Stimulated activated CD8-positive, alpha-beta memory T cell treated with anti-CD3 and anti-CD28 coated beads, Interleukin-4, amount 100 ng/mL, for 1 hour (primary cell): ENCODE data around the gene PRKAG2.

Experiments
- DNase-seq, 2 donors: peaks; one replicate each; pipeline ENCODE4 v3.0.0-alpha.2; 2020; ENCODE audit warnings: low read depth in 2 of 2, low spot score in 1 of 2

PRKAG2 gene

DNA sequence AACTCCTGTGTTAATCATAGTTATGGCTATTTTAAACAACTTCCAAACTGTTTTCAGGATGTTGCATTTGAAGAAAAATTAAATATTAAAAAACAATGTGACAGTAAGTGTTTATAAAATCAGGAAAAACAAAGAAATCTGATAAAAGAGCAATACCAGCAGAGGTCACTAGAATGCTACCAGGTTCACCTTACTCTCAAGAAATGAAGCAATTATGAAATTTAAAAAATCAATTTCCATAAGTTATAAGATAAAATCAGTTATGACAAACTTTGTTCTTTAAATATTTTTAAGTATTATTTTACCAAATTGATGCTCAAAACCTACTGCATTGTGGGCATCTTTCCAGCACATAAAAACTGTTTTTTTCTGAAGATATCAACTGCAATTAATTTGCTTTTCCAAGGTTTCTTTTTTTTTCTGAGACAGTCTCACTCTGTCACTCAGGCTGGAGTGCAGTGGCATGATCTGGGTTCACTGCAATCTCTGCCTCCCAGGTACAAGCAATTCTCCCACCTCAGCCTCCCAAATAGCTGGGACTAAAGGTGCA lies 306.5 kb downstream of the PRKAG2 start:
- DNase-seq: no peak

- no peak for DNase-seq
These were observed 307.7 kb downstream of the PRKAG2 start for GRCh38 chr7:151568956-151569940.

GRCh38 chr7:151566897-151567320 lies 310.0 kb downstream of the PRKAG2 start:
- no peak for DNase-seq

- no peak for DNase-seq
These were observed 311.4 kb downstream of the PRKAG2 start for GRCh38 chr7:151565541-151565940.

- no peak for DNase-seq
These were observed 316.7 kb downstream of the PRKAG2 start for GRCh38 chr7:151560243-151560642.

DNA sequence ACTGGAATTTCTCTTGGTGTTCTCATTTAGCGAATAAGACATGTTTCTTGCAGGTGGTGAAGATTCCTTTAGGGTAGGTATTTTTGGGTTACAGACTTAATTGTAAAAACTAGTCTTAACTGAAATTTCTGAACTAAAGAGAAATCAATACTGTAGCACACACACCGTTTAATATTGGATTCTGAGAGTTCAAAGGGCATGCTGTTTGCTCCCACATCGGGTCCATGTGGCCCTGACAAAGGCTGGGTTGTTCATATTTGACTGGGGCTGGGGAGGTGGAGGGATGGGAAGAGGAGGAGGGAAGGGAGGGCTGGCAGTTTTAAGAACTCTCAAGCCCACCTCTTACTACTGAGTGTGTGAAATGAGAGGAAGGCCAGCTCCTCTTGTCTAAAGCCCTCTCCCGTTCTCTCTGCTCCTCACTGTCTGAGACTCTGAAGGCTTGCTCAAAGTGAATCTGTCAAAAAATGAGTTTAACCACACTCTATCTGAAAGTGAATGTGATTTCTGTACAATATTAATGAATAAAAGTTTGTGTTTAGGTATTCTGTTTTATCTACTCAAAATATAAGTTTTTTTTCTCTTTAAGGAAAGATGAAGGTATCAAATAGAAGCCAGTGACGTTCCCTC lies 317.2 kb downstream of the PRKAG2 start:
- DNase-seq: no peak

GRCh38 chr7:151558575-151558974 lies 318.3 kb downstream of the PRKAG2 start:
- no peak for DNase-seq

DNA sequence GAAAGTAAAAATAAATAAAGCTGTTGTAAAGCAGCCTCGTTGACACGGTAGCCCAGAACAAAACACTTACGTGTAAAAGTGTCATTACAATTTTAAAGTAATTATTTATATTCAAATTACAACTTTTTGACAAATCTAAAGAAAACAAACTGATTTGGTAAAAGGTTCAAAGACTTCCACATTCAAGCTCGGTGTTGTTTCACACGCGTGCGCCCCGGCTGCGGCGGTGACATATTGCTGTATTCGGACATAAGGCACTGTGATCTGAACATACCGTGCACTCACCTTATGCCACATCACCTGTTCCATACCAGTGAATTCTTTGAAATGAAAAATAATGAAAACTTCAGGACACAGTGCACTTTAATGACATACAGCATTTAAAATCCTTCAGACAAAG lies 320.3 kb downstream of the PRKAG2 start:
- DNase-seq: no peak

GRCh38 chr7:151553356-151553755 lies 323.6 kb downstream of the PRKAG2 start:
- no peak for DNase-seq

- no peak for DNase-seq
These were observed 324.4 kb downstream of the PRKAG2 start for GRCh38 chr7:151552352-151553028.

GRCh38 chr7:151551820-151552219 lies 325.1 kb downstream of the PRKAG2 start:
- DNase-seq: no peak

DNA sequence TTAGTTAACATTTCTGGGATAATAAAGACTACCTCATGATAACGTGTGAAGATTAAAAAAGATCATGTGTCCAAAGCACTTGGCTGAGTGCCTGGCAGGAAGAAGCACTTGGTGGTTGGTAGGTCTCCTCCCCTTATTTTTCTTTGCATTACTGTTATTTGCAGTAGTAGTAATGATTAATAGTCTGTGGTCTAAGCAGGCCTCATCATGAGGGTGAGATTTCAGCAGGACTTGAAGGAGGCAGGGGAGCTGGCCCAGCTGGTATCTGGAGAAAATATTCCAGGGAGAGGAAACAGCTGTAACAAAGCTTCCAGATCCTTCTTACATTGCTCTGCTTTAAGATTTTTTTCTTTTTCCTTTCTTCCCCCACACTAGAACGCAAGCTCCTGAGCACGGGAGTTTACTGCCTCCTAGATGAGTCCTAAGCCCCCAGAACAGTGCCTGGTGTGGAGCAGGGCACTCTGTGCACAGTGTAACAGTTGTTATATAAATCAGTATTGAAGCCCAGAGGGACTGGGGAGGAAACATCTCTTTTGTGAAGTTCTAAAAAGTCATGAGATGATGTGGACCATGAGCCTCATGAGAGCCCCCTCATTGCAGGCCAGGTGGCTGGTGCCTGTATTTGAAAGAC lies 326.1 kb downstream of the PRKAG2 start:
- no peak for DNase-seq

GRCh38 chr7:151549644-151550043 lies 327.3 kb downstream of the PRKAG2 start:
- no peak for DNase-seq

DNA sequence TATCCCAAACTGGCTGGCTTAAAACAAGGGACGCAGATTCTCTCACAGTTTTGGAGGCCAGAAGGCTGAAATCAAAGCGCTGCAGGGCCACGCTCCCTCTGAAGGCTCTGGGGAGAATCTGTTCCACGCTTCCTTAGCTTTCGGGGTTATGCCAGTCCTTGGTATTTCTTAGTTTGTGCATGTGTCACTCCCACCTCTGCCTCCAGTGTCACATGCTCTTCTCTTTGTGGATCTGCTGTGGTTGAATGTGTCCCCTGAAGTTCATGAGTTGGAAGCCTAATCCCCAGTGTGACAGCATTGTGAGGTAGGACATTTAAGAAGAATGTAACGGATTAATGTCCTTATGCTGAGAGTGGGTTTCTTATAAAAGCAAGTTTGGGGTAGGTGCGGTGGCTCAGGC lies 327.8 kb downstream of the PRKAG2 start:
- DNase-seq: no peak

DNA sequence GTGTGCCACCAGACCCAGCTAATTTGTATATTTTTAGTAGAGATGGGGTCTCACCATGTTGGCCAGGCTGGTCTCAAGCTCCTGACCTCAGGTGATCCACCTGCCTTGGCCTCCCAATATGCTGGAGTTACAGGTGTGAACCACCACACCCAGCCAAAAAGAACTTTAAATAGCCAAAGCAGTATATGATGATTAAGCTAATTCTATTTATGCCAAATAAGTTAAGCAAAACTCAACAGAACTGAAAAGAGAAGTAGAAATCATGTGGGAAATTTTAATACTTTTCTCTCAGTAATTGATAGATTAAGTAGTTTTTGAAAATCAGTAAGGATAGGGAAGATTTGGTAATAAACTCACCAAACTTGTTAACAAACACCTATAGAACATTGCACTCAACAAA lies 332.7 kb downstream of the PRKAG2 start:
- no peak for DNase-seq

- DNase-seq: no peak
These were observed 334.2 kb downstream of the PRKAG2 start for GRCh38 chr7:151542606-151543130.

GRCh38 chr7:151541709-151542499 lies 335.0 kb downstream of the PRKAG2 start:
- DNase-seq: no peak

- no peak for DNase-seq
These were observed 336.8 kb downstream of the PRKAG2 start for GRCh38 chr7:151540146-151540545.

DNA sequence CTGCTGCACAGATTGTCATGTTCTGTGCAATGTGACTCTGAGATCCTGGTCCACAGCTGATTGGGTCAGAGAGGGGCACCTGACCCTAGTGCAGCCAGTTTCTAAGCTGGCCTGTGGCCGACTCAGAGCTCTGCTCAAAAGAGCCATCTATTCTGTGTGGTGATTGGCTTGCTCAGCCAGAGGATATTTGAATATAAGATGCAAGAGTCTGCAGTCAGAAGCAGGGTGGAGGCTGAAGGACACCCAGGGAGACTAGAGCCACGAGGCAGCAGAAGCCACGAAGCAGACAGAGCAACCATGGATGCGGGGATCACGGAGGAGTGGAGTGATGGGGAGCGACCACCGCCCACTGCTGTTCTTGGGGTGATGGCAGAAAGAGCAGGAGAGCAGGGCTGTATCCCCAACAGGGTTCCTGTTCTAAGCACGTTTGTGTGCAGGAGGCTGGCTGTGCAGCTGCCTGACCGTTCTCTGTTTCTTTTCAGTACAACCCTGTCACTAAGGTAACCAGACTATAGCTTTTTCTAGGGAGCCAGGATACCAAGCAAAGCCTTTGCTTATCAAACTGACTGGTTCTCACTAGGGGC lies 337.7 kb downstream of the PRKAG2 start:
- DNase-seq: no peak
